Measurements from ENCODE around the gene AGMO. TPM values are rescaled to one million over a fixed set of nuclear protein-coding genes. Genes with fewer than 3 reads are reported as not detected.

The AGMO gene
- total and polyA plus RNA-seq, 2 of the 8 experiments (the other 6 are each of a cell fraction or from before 2014, with no cell fraction given), result 0.22 to 0.45 TPM

- TF ChIP-seq JUND (IDR thresholded peaks at IDR 0.05; ENCODE audit: low read length) (no peak), POLR2AphosphoS5 (IDR thresholded peaks at IDR 0.05; ENCODE audit: low read depth, low read length) (no peak), HDAC6 (IDR thresholded peaks at IDR 0.05; ENCODE audit: low read depth, low read length) (no peak), SP4 (IDR thresholded peaks at IDR 0.05; ENCODE audit: low read length) (no peak)
These were observed 227.1 kb downstream of the AGMO start (continued) for GRCh38 chr7:15334536-15335263.
